ENCODE measurements around the gene LOXHD1.

DNA sequence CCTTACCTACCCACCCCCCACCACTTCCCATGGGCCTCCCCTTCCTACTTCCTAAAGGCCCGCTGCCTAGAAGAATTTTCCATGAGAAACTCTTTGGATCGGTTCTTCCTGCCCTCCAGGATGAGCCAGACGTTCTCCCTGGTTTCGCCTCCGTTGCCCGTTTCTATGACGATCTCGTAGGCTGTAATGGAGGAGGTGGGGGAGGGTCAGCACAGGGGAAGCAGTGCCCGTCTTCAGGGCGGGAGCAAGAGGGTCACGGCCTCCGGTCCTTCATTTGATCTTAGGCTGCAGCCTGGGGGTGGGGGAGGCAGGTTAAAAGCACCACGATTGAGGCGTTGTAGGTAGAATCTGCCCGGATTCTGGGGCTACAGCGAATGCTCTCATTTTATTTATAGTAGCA, 172.0 kb downstream of the LOXHD1 start:
- TF ChIP-seq, protein P1, sequence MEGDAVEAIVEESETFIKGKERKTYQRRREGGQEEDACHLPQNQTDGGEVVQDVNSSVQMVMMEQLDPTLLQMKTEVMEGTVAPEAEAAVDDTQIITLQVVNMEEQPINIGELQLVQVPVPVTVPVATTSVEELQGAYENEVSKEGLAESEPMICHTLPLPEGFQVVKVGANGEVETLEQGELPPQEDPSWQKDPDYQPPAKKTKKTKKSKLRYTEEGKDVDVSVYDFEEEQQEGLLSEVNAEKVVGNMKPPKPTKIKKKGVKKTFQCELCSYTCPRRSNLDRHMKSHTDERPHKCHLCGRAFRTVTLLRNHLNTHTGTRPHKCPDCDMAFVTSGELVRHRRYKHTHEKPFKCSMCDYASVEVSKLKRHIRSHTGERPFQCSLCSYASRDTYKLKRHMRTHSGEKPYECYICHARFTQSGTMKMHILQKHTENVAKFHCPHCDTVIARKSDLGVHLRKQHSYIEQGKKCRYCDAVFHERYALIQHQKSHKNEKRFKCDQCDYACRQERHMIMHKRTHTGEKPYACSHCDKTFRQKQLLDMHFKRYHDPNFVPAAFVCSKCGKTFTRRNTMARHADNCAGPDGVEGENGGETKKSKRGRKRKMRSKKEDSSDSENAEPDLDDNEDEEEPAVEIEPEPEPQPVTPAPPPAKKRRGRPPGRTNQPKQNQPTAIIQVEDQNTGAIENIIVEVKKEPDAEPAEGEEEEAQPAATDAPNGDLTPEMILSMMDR (IDR thresholded peaks at IDR 0.05; ENCODE audit: low read depth, low read length), result no peak
- TF ChIP-seq POLR2A (IDR thresholded peaks at IDR 0.05; ENCODE audit: extremely low read depth, insufficient read length), result no peak
